Tibial nerve (tissue), 4 donors: ENCODE results near the gene CDK6.

ENCODE experiments used
- EP300 ChIP-seq, 2 donors: sonication (generic); formaldehyde crosslinking; IDR thresholded peaks; one replicate each; pipeline ENCODE4 v1.6.1; 2017; ENCODE audit warnings: antibody characterized with exemption in 2 of 2, mild to moderate bottlenecking in 1 of 2
- POLR2A ChIP-seq, 2 donors: fragments of 450-650 bp; IDR thresholded peaks; one replicate each; pipeline ENCODE4 v1.6.1; 2017; ENCODE audit warnings: antibody characterized with exemption in 2 of 2, mild to moderate bottlenecking in 2 of 2, moderate library complexity in 2 of 2
- TF ChIP-seq, protein P1 (sequence below), 5 experiments: fragments of 200-600 bp in 3 of 5; fragments of 450-650 bp in 2 of 5; sonication (generic) in 3 of 5; IDR thresholded peaks; one replicate each; pipeline ENCODE4 v1.5.1; 2016 to 2019; ENCODE audit warnings: antibody characterized with exemption in 5 of 5, mild to moderate bottlenecking in 3 of 5, moderate library complexity in 2 of 5

DNA sequence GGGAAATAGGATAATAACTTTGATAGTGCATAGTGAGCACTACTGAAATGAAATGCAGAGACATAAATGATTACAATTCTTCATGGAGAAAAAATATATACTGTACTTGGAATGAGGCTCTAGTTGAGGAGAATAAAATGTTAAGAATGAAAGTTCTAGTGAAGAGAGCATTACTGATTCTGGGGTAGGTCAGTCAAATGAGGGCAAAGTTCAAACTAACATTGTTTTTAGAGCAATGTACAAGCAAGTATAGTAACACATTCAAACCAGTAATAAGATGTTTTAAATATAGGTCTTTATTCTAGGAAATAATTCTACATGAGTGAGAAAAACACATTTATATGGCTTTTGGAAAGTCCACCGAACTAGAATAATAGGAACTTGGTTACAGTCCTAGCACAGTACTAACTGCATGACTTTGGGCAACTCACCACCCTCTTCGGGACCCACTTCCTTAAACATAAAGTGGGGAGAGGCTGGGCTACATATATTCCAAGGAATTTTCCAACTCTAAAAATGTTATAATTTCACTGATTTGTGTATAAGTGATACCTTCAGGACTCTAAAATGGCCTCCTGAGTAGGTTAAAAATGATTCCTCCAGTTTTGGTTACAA, 86.4 kb downstream of the CDK6 start:
- no peak for TF ChIP-seq POLR2A (IDR thresholded peaks at IDR 0.05)
- TF ChIP-seq, protein P1, sequence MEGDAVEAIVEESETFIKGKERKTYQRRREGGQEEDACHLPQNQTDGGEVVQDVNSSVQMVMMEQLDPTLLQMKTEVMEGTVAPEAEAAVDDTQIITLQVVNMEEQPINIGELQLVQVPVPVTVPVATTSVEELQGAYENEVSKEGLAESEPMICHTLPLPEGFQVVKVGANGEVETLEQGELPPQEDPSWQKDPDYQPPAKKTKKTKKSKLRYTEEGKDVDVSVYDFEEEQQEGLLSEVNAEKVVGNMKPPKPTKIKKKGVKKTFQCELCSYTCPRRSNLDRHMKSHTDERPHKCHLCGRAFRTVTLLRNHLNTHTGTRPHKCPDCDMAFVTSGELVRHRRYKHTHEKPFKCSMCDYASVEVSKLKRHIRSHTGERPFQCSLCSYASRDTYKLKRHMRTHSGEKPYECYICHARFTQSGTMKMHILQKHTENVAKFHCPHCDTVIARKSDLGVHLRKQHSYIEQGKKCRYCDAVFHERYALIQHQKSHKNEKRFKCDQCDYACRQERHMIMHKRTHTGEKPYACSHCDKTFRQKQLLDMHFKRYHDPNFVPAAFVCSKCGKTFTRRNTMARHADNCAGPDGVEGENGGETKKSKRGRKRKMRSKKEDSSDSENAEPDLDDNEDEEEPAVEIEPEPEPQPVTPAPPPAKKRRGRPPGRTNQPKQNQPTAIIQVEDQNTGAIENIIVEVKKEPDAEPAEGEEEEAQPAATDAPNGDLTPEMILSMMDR (IDR thresholded peaks at IDR 0.05) = no peak
- no peak for TF ChIP-seq EP300 (IDR thresholded peaks at IDR 0.05)
